DMS114 treated with DMSO at 0.1 percent for 48 hours (cell line): ENCODE results near the gene AGAP1.

Experiments
- DNase-seq: peaks from one replicate; lab custom pipeline; 2025; ENCODE audit not compliant: unreplicated experiment; lab: John Stamatoyannopoulos, UW

AGAP1 gene

GRCh38 chr2:236106761-236107160, 612.9 kb downstream of the AGAP1 start:
- no peak for DNase-seq

- no peak for DNase-seq
Measured at GRCh38 chr2:236107536-236107935, 613.7 kb downstream of the AGAP1 start.

- DNase-seq: no peak
Measured at GRCh38 chr2:236107942-236108625, 614.2 kb downstream of the AGAP1 start.

- no peak for DNase-seq
Measured at GRCh38 chr2:236109061-236109460, 615.2 kb downstream of the AGAP1 start.

GRCh38 chr2:236109473-236109872, 615.6 kb downstream of the AGAP1 start:
- DNase-seq: no peak

- DNase-seq: no peak
Measured at GRCh38 chr2:236112466-236112865, 618.6 kb downstream of the AGAP1 start.

- no peak for DNase-seq
Measured at GRCh38 chr2:236113425-236113824, 619.6 kb downstream of the AGAP1 start.

GRCh38 chr2:236113948-236114347, 620.1 kb downstream of the AGAP1 start:
- DNase-seq: no peak

- no peak for DNase-seq
Measured at GRCh38 chr2:236114959-236115358, 621.1 kb downstream of the AGAP1 start.

GRCh38 chr2:236117401-236117800, 623.6 kb downstream of the AGAP1 start:
- no peak for DNase-seq

GRCh38 chr2:236117861-236118269, 624.0 kb downstream of the AGAP1 start:
- DNase-seq: no peak

GRCh38 chr2:236119003-236119402, 625.2 kb downstream of the AGAP1 start:
- DNase-seq: no peak

- no peak for DNase-seq
Measured at GRCh38 chr2:236119476-236119875, 625.6 kb downstream of the AGAP1 start.

GRCh38 chr2:236120141-236120601, 626.3 kb downstream of the AGAP1 start:
- DNase-seq: no peak

GRCh38 chr2:236120829-236121228, 627.0 kb downstream of the AGAP1 start:
- DNase-seq: no peak

- no peak for DNase-seq
Measured at GRCh38 chr2:236121546-236121945, 627.7 kb downstream of the AGAP1 start.

- no peak for DNase-seq
Measured at GRCh38 chr2:236122236-236122635, 628.4 kb downstream of the AGAP1 start.

GRCh38 chr2:236123716-236124115, 629.9 kb downstream of the AGAP1 start:
- DNase-seq: no peak

- no peak for DNase-seq
Measured at GRCh38 chr2:236124182-236124893, 630.5 kb downstream of the AGAP1 start.

GRCh38 chr2:236125541-236125940, 631.7 kb downstream of the AGAP1 start:
- DNase-seq: no peak

GRCh38 chr2:236127010-236127409, 633.2 kb downstream of the AGAP1 start:
- DNase-seq: no peak

- no peak for DNase-seq
Measured at GRCh38 chr2:236128321-236128720, 634.5 kb downstream of the AGAP1 start.

- no peak for DNase-seq
Measured at GRCh38 chr2:236129935-236130334, 636.1 kb downstream of the AGAP1 start.
